HG03097 (cell line): Measurements from ENCODE around the gene PDE8B.

Experiments used
- ATAC-seq: cut with Tn5 transposase; IDR thresholded peaks from one replicate; pipeline ENCODE4 v1.9.1; 2021; ENCODE audit not compliant: unreplicated experiment, low FRiP score

PDE8B gene

GRCh38 chr5:77316871-77317661, 106.6 kb downstream of the PDE8B start:
- no peak for ATAC-seq

- no peak for ATAC-seq
These were observed 107.6 kb downstream of the PDE8B start for GRCh38 chr5:77318060-77318459.

- no peak for ATAC-seq
These were observed 108.8 kb downstream of the PDE8B start for GRCh38 chr5:77319117-77319804.

- ATAC-seq: no peak
These were observed 111.4 kb downstream of the PDE8B start for GRCh38 chr5:77321793-77322394.

- no peak for ATAC-seq
These were observed 111.9 kb downstream of the PDE8B start for GRCh38 chr5:77322406-77322805.

- ATAC-seq: no peak
These were observed 115.6 kb downstream of the PDE8B start for GRCh38 chr5:77325921-77326541.

GRCh38 chr5:77326986-77327734, 116.7 kb downstream of the PDE8B start:
- no peak for ATAC-seq

GRCh38 chr5:77328930-77329647, 118.6 kb downstream of the PDE8B start:
- ATAC-seq: no peak

GRCh38 chr5:77329664-77330430, 119.4 kb downstream of the PDE8B start:
- no peak for ATAC-seq

GRCh38 chr5:77333036-77333435, 122.6 kb downstream of the PDE8B start:
- no peak for ATAC-seq

GRCh38 chr5:77333451-77334123, 123.1 kb downstream of the PDE8B start:
- no peak for ATAC-seq

- no peak for ATAC-seq
These were observed 126.8 kb downstream of the PDE8B start for GRCh38 chr5:77337246-77337645.

- no peak for ATAC-seq
These were observed 127.2 kb downstream of the PDE8B start for GRCh38 chr5:77337686-77338085.

- no peak for ATAC-seq
These were observed 128.9 kb downstream of the PDE8B start for GRCh38 chr5:77339337-77339890.

- no peak for ATAC-seq
These were observed 132.7 kb downstream of the PDE8B start for GRCh38 chr5:77343165-77343564.

- ATAC-seq: no peak
These were observed 137.1 kb downstream of the PDE8B start for GRCh38 chr5:77347435-77348098.

- ATAC-seq: no peak
These were observed 142.8 kb downstream of the PDE8B start for GRCh38 chr5:77353251-77353650.

- no peak for ATAC-seq
These were observed 144.0 kb downstream of the PDE8B start for GRCh38 chr5:77354454-77354853.
